GM19238 (cell line): Measurements from ENCODE around the gene RFWD3.

ENCODE experiments used
- DNase-seq: peaks from one replicate; pipeline ENCODE4 v3.0.0; 2011; ENCODE audit warnings: low spot score; ENCODE audit not compliant: insufficient read length

The RFWD3 gene

GRCh38 chr16:74582970-74583369, 83.7 kb downstream of the RFWD3 start:
- DNase-seq = no peak

GRCh38 chr16:74580833-74581232, 85.8 kb downstream of the RFWD3 start:
- DNase-seq = no peak

DNA sequence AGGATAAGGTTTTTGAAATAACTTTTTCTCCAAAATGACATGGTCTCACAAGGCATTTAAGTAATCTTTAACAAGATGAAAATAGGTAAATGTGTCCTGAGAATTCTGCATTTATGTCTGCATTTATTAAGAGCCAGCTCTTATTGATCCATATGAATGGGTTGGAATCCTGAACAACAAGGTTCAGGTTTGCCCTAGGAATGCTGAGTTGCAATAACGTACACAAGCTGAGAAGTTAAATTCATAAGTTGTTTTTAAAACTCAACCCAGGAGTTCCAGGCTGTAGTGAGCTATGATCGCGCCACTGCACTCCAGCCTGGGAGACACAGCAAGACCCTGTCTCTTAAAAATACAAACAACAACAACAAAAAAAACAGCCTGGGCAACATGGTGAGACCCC, 87.8 kb downstream of the RFWD3 start:
- no peak for DNase-seq

GRCh38 chr16:74578433-74578832, 88.2 kb downstream of the RFWD3 start:
- DNase-seq = no peak

GRCh38 chr16:74577882-74578366, 88.8 kb downstream of the RFWD3 start:
- no peak for DNase-seq

GRCh38 chr16:74575807-74576643, 90.7 kb downstream of the RFWD3 start:
- no peak for DNase-seq

DNA sequence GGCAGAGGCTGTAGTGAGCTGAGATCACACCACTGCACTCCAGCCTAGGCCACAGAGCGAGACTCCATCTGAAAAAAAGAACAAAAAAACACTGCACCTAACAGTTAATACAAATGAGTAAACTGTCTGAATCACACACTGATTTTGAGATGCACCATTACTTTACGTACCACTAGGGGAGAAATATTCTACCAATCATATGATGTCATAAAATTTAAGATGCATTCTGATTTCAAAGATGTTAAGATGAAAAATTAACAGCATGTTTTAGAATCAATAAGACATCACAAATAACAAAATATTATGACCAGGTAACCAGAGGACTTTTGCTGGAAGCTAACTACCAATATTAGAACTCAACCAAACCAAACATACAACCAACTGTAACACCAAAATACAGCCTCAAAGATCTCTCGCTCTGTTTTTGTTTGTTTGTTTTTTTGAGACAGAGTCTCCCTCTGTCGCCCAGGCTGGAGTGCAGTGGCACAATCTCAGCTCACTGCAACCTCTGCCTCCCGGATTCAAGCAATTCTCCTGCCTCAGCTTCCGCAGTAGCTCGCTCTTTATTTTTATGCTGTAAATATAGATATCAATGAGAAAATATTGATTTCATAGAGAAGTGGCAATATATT, 91.4 kb downstream of the RFWD3 start:
- no peak for DNase-seq

DNA sequence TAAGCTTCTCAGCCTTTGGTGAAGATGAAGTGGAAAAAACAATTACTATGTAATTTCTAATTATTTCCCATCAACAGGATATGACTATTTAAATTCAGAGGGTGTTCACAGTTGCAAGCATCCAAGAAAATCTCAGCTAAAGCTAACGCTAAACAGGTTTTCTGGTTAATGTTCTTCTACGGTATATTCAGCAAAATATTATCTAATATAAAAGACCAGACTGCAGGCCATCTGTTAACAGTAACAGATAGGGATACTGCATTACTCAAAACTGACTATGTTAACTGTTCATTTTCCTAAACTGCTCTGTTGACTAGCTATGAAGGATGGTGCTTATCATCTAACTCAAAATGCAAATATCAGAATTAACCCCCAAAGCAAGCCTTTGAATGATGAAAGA, 92.5 kb downstream of the RFWD3 start:
- DNase-seq = no peak

- DNase-seq = no peak
Measured at GRCh38 chr16:74573622-74574021, 93.1 kb downstream of the RFWD3 start.
